A549 (cell line): Measurements from ENCODE around the gene C17orf78.

Source experiments
- CBX8 ChIP-seq: fragments of 200-600 bp; sonication (generic); IDR thresholded peaks from 2 replicates; pipeline ENCODE4 v1.6.1; 2016
- CHD4 ChIP-seq: fragments of 200-600 bp; sonication (generic); IDR thresholded peaks from 2 replicates; pipeline ENCODE4 v1.6.1; 2016; ENCODE audit warnings: antibody characterized with exemption, mild to moderate bottlenecking, borderline replicate concordance
- CTCF ChIP-seq: fragments of >200 bp; sonication (Bioruptor Twin); formaldehyde crosslinking; IDR thresholded peaks from 3 replicates; pipeline ENCODE4 v1.5.1; 2016
- EP300 ChIP-seq, 2 experiments: fragments of >200 bp; sonication (Bioruptor Twin); formaldehyde crosslinking; IDR thresholded peaks; 2 replicates in 1 of 2; 3 replicates in 1 of 2; pipeline ENCODE4 v1.6.1; 2016 to 2017
- FOSL2 ChIP-seq, 2 experiments: fragments of 450-650 bp in 1 of 2; fragments of >200 bp in 1 of 2; sonication (Bioruptor Twin) in 1 of 2; formaldehyde crosslinking; IDR thresholded peaks; 2 replicates each; pipeline versions ENCODE4 v1.5.0 to v1.6.1; 2016 to 2020; ENCODE audit warnings: mild to moderate bottlenecking in 1 of 2, moderate library complexity in 1 of 2
- MYC ChIP-seq: IDR thresholded peaks from 2 replicates; pipeline ENCODE4 v1.6.1; 2012; ENCODE audit warnings: mild to moderate bottlenecking, inconsistent platforms, low read length, improper control_type of control experiment, borderline replicate concordance
- POLR2A ChIP-seq: IDR thresholded peaks from 2 replicates; pipeline ENCODE4 v1.6.1; 2012; ENCODE audit warnings: mild to moderate bottlenecking, low read length
- POLR2AphosphoS2 ChIP-seq: conservative IDR thresholded peaks from 2 replicates; pipeline ENCODE4 v1.6.1; 2012; ENCODE audit warnings: low read length, improper control_type of control experiment, inconsistent platforms
- RAD21 ChIP-seq, 2 experiments: fragments of >200 bp in 1 of 2; sonication (Bioruptor Twin) in 1 of 2; formaldehyde crosslinking in 1 of 2; IDR thresholded peaks in 1 of 2; conservative IDR thresholded peaks in 1 of 2; 2 replicates in 1 of 2; 3 replicates in 1 of 2; pipeline ENCODE4 v1.6.1; 2012 to 2018; ENCODE audit warnings: inconsistent platforms in 1 of 2
- SMC3 ChIP-seq: fragments of >200 bp; sonication (Bioruptor Twin); formaldehyde crosslinking; IDR thresholded peaks from 3 replicates; pipeline ENCODE4 v1.6.1; 2018; ENCODE audit warnings: inconsistent platforms
- ZSCAN20 ChIP-seq: fragments of 250-450 bp; sonication (Bioruptor Pico); IDR thresholded peaks from 2 replicates; pipeline ENCODE4 v1.8.0; 2022; ENCODE audit warnings: mild to moderate bottlenecking, moderate library complexity
- TF ChIP-seq, protein P1 (sequence below): fragments of 200-600 bp; sonication (generic); IDR thresholded peaks from 2 replicates; pipeline ENCODE4 v1.6.1; 2016; ENCODE audit warnings: antibody characterized with exemption, mild to moderate bottlenecking, moderate library complexity
- TF ChIP-seq, protein P2 (sequence below): IDR thresholded peaks from 2 replicates; pipeline ENCODE4 v1.6.1; 2012

- no peak for TF ChIP-seq MYC
- TF ChIP-seq CTCF = no peak
- TF ChIP-seq RAD21 (conservative IDR thresholded peaks at IDR 0.05 in 1 of 2, IDR thresholded peaks at IDR 0.05 in 1 of 2) = no peak
- TF ChIP-seq SMC3 = no peak
- TF ChIP-seq EP300 (IDR thresholded peaks at IDR 0.05) = no peak
- TF ChIP-seq ZSCAN20 (CRISPR knock-in tag) = no peak
- TF ChIP-seq CBX8 = no peak
- TF ChIP-seq FOSL2 (IDR thresholded peaks at IDR 0.05) = no peak
- no peak for TF ChIP-seq FOSL2 (CRISPR knock-in tag; IDR thresholded peaks at IDR 0.05)
- TF ChIP-seq, protein P1, sequence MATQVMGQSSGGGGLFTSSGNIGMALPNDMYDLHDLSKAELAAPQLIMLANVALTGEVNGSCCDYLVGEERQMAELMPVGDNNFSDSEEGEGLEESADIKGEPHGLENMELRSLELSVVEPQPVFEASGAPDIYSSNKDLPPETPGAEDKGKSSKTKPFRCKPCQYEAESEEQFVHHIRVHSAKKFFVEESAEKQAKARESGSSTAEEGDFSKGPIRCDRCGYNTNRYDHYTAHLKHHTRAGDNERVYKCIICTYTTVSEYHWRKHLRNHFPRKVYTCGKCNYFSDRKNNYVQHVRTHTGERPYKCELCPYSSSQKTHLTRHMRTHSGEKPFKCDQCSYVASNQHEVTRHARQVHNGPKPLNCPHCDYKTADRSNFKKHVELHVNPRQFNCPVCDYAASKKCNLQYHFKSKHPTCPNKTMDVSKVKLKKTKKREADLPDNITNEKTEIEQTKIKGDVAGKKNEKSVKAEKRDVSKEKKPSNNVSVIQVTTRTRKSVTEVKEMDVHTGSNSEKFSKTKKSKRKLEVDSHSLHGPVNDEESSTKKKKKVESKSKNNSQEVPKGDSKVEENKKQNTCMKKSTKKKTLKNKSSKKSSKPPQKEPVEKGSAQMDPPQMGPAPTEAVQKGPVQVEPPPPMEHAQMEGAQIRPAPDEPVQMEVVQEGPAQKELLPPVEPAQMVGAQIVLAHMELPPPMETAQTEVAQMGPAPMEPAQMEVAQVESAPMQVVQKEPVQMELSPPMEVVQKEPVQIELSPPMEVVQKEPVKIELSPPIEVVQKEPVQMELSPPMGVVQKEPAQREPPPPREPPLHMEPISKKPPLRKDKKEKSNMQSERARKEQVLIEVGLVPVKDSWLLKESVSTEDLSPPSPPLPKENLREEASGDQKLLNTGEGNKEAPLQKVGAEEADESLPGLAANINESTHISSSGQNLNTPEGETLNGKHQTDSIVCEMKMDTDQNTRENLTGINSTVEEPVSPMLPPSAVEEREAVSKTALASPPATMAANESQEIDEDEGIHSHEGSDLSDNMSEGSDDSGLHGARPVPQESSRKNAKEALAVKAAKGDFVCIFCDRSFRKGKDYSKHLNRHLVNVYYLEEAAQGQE = no peak
- TF ChIP-seq, protein P2, sequence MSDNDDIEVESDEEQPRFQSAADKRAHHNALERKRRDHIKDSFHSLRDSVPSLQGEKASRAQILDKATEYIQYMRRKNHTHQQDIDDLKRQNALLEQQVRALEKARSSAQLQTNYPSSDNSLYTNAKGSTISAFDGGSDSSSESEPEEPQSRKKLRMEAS = no peak
- no peak for TF ChIP-seq POLR2A
- TF ChIP-seq CHD4 = no peak
- no peak for TF ChIP-seq POLR2AphosphoS2
Observed at GRCh38 chr17:37385474-37385990, 9.7 kb downstream of the C17orf78 start.
